Activated CD4-positive, alpha-beta T cell treated with anti-CD3 and anti-CD28 coated beads, Interleukin-2, amount 50 U/mL, for 1 hour (primary cell): Measurements from ENCODE around the gene SLC37A1.
"Not testable (repeated sequence)": the region's sequence is repeated elsewhere in the genome, so short reads cannot be mapped to it uniquely, and the experiment has no call there.

Experiments used
- DNase-seq: peaks from one replicate; pipeline ENCODE4 v3.0.0-alpha.2; 2020

The SLC37A1 gene

GRCh38 chr21:42598159-42598735, 84.6 kb downstream of the SLC37A1 start:
- no peak for DNase-seq

GRCh38 chr21:42599486-42599885, 85.8 kb downstream of the SLC37A1 start:
- DNase-seq = no peak

GRCh38 chr21:42599962-42600361, 86.3 kb downstream of the SLC37A1 start:
- no peak for DNase-seq

- DNase-seq = no peak
Measured at GRCh38 chr21:42601656-42602055, 88.0 kb downstream of the SLC37A1 start.

- no peak for DNase-seq
Measured at GRCh38 chr21:42607102-42607501, 93.5 kb downstream of the SLC37A1 start.

GRCh38 chr21:42607525-42608102, 94.0 kb downstream of the SLC37A1 start:
- no peak for DNase-seq

- DNase-seq = no peak
Measured at GRCh38 chr21:42608446-42608845, 94.8 kb downstream of the SLC37A1 start.

- peak; percentile 35 for DNase-seq
Measured at GRCh38 chr21:42609811-42610210, 96.2 kb downstream of the SLC37A1 start.

- DNase-seq = no peak
Measured at GRCh38 chr21:42611852-42612251, 98.2 kb downstream of the SLC37A1 start.

GRCh38 chr21:42612390-42612789, 98.7 kb downstream of the SLC37A1 start:
- DNase-seq = no peak

GRCh38 chr21:42613756-42614155, 100.1 kb downstream of the SLC37A1 start:
- DNase-seq = no peak

- peak; percentile 52 for DNase-seq
Measured at GRCh38 chr21:42614396-42614795, 100.7 kb downstream of the SLC37A1 start.

GRCh38 chr21:42614811-42615351, 101.2 kb downstream of the SLC37A1 start:
- DNase-seq = peak; percentile 44

- not testable (repeated sequence) for DNase-seq
Measured at GRCh38 chr21:42615377-42615776, 101.7 kb downstream of the SLC37A1 start.

- no peak for DNase-seq
Measured at GRCh38 chr21:42615924-42616323, 102.3 kb downstream of the SLC37A1 start.

- DNase-seq = peak; percentile 11
Measured at GRCh38 chr21:42616446-42616845, 102.8 kb downstream of the SLC37A1 start.

GRCh38 chr21:42616941-42617340, 103.3 kb downstream of the SLC37A1 start:
- DNase-seq = no peak

GRCh38 chr21:42617486-42617885, 103.8 kb downstream of the SLC37A1 start:
- DNase-seq = no peak

GRCh38 chr21:42618707-42619102, 105.1 kb downstream of the SLC37A1 start:
- DNase-seq = no peak

- no peak for DNase-seq
Measured at GRCh38 chr21:42619166-42619565, 105.5 kb downstream of the SLC37A1 start.

- no peak for DNase-seq
Measured at GRCh38 chr21:42619841-42620240, 106.2 kb downstream of the SLC37A1 start.

- no peak for DNase-seq
Measured at GRCh38 chr21:42621166-42621818, 107.6 kb downstream of the SLC37A1 start.

GRCh38 chr21:42621819-42622177, 108.1 kb downstream of the SLC37A1 start:
- no peak for DNase-seq

GRCh38 chr21:42622284-42622683, 108.6 kb downstream of the SLC37A1 start:
- no peak for DNase-seq
